Measurements from ENCODE around the gene MYO10. TPM values are rescaled to one million over a fixed set of nuclear protein-coding genes. Genes with fewer than 3 reads are reported as not detected.

The MYO10 gene
- total and polyA plus RNA-seq, 2 of the 8 experiments (the other 6 are each of a cell fraction or from before 2014, with no cell fraction given), result 21.5 to 107 TPM

- no peak for TF ChIP-seq KDM5A (IDR thresholded peaks at IDR 0.05; ENCODE audit: low read length)
These were observed 254.2 kb downstream of the MYO10 start (continued) for GRCh38 chr5:16681876-16682275.
